Inflammatory macrophage treated with lipopolysaccharide for 4 hours (primary cell): Measurements from ENCODE around the gene SHANK1.
"Not testable (repeated sequence)": the region's sequence is repeated elsewhere in the genome, so short reads cannot be mapped to it uniquely, and the experiment has no call there.

Experiments used
- DNase-seq: peaks from one replicate; pipeline ENCODE4 v3.0.0-alpha.2; 2020

Gene SHANK1

GRCh38 chr19:50632151-50632835 lies 87.3 kb downstream of the SHANK1 start:
- DNase-seq, result no peak

GRCh38 chr19:50629801-50630200 lies 89.8 kb downstream of the SHANK1 start:
- no peak for DNase-seq

GRCh38 chr19:50629194-50629593 lies 90.4 kb downstream of the SHANK1 start:
- DNase-seq, result no peak

- no peak for DNase-seq
Measured at GRCh38 chr19:50628551-50628950, 91.1 kb downstream of the SHANK1 start.

GRCh38 chr19:50628146-50628545 lies 91.5 kb downstream of the SHANK1 start:
- DNase-seq, result no peak

- no peak for DNase-seq
Measured at GRCh38 chr19:50626795-50627194, 92.8 kb downstream of the SHANK1 start.

GRCh38 chr19:50626011-50626410 lies 93.6 kb downstream of the SHANK1 start:
- no peak for DNase-seq

- no peak for DNase-seq
Measured at GRCh38 chr19:50624949-50625600, 94.5 kb downstream of the SHANK1 start.

- DNase-seq, result not testable (repeated sequence)
Measured at GRCh38 chr19:50620394-50620906, 99.2 kb downstream of the SHANK1 start.

- DNase-seq, result not testable (repeated sequence)
Measured at GRCh38 chr19:50619184-50619583, 100.4 kb downstream of the SHANK1 start.

- not testable (repeated sequence) for DNase-seq
Measured at GRCh38 chr19:50618379-50618778, 101.2 kb downstream of the SHANK1 start.

GRCh38 chr19:50612504-50613404 lies 106.8 kb downstream of the SHANK1 start:
- DNase-seq, result not testable (repeated sequence)
